Keratinocyte (primary cell): ENCODE results near the gene PPP1R16B. TPM values are rescaled to one million over a fixed set of nuclear protein-coding genes. Genes with fewer than 3 reads are reported as not detected.

Experiments
- DNase-seq: peaks from one replicate; pipeline ENCODE4 v3.0.0-alpha.2; 2011; ENCODE audit warnings: low read depth, missing footprints, low spot score
- FAIRE-seq: peaks from 2 replicates; lab custom pipeline; 2011; peaks lifted over from hg19 to GRCh38; lab: Jason Lieb, UNC
- H2AFZ ChIP-seq: 2 replicates; pipeline ENCODE4 v1.6.0; 2012; ENCODE audit warnings: low read length, control low read depth, inconsistent platforms; ENCODE audit not compliant: control insufficient read depth
- H3K27ac ChIP-seq: 2 replicates; pipeline ENCODE4 v1.5.1; 2011; ENCODE audit warnings: low read length; ENCODE audit not compliant: control insufficient read depth, insufficient read depth
- H3K27me3 ChIP-seq: 3 replicates; pipeline ENCODE4 v1.6.0; 2011; ENCODE audit warnings: low read length; ENCODE audit not compliant: control insufficient read depth, insufficient read depth; ENCODE audit errors: extremely low read depth
- H3K36me3 ChIP-seq, 2 experiments: 2 replicates in 1 of 2; 3 replicates in 1 of 2; pipeline ENCODE4 v1.5.1; 2011; ENCODE audit warnings: low read length in 2 of 2, mild to moderate bottlenecking in 1 of 2; ENCODE audit not compliant: control insufficient read depth in 2 of 2, insufficient read depth in 2 of 2; ENCODE audit errors: extremely low read depth in 1 of 2
- H3K4me1 ChIP-seq: 3 replicates; pipeline ENCODE4 v1.5.1; 2011; ENCODE audit warnings: low read length; ENCODE audit not compliant: control insufficient read depth, insufficient read depth; ENCODE audit errors: extremely low read depth
- H3K4me2 ChIP-seq: 3 replicates; pipeline ENCODE4 v1.6.0; 2011; ENCODE audit warnings: low read depth, low read length; ENCODE audit not compliant: control insufficient read depth, insufficient read depth; ENCODE audit errors: extremely low read depth
- H3K4me3 ChIP-seq, 3 experiments: fragments of 200-600 bp in 1 of 3; sonication (generic) in 1 of 3; 2 replicates in 2 of 3; 3 replicates in 1 of 3; pipeline ENCODE4 v1.5.1; 2011 to 2016; ENCODE audit warnings: low read length in 3 of 3, mild to moderate bottlenecking in 3 of 3, control low read depth in 2 of 3, inconsistent platforms in 1 of 3, low read depth in 1 of 3, mixed read lengths in 1 of 3, mixed run types in 1 of 3, moderate library complexity in 1 of 3; ENCODE audit not compliant: control insufficient read depth in 2 of 3, insufficient read depth in 2 of 3; ENCODE audit errors: extremely low read depth in 1 of 3
- H3K79me2 ChIP-seq: 2 replicates; pipeline ENCODE4 v1.6.0; 2012; ENCODE audit warnings: low read length; ENCODE audit not compliant: control insufficient read depth, insufficient read depth
- H3K9ac ChIP-seq: 3 replicates; pipeline ENCODE4 v1.6.0; 2011; ENCODE audit warnings: low read length; ENCODE audit not compliant: control insufficient read depth, insufficient read depth; ENCODE audit errors: extremely low read depth
- H3K9me1 ChIP-seq: 3 replicates; pipeline ENCODE4 v1.6.0; 2011; ENCODE audit warnings: low read length; ENCODE audit not compliant: control insufficient read depth, insufficient read depth; ENCODE audit errors: extremely low read depth
- H3K9me3 ChIP-seq: 2 replicates; pipeline ENCODE4 v1.5.1; 2012; ENCODE audit warnings: low read depth, low read length; ENCODE audit not compliant: control insufficient read depth
- H4K20me1 ChIP-seq: 3 replicates; pipeline ENCODE4 v1.6.0; 2011; ENCODE audit warnings: low read length; ENCODE audit not compliant: control insufficient read depth, insufficient read depth; ENCODE audit errors: extremely low read depth
- EZH2 ChIP-seq: IDR thresholded peaks from one replicate; pipeline ENCODE4 v1.6.1; 2012; ENCODE audit warnings: inconsistent platforms, mild to moderate bottlenecking, low read length, moderate library complexity
- dilution Hi-C: fragments of 300-500 bp; cut with MboI; formaldehyde crosslinking; loops from one replicate; pipeline ENCODE4 v1.7.0; 2020; ENCODE audit warnings: low sequenced_read_pairs; ENCODE audit not compliant: extremely low pct_ligation_motif_present
- polyA plus RNA-seq, 5 experiments: library from polyadenylated mRNA; depleted of rRNA in 3 of 5; stranded (reverse) in 3 of 5; stranded (forward) in 1 of 5; unstranded in 1 of 5; fragments of >200 nt; gene quantifications; 1 replicate in 1 of 5; 2 replicates in 3 of 5; 3 replicates in 1 of 5; pipeline versions ENCODE4 v1.2.1 to v1.2.3, GENCODE V29; 2011 to 2012; ENCODE audit warnings: missing spikeins in 2 of 5, low read depth in 1 of 5, low replicate concordance in 1 of 5
- TF ChIP-seq, protein P1 (sequence below), 3 experiments: IDR thresholded peaks in 1 of 3; conservative IDR thresholded peaks in 1 of 3; optimal IDR thresholded peaks in 1 of 3; 2 replicates in 2 of 3; 3 replicates in 1 of 3; pipeline versions ENCODE3 to v1.5.1; 2011; ENCODE audit warnings: low read length in 3 of 3, mild to moderate bottlenecking in 3 of 3, moderate library complexity in 2 of 3, control low read depth in 1 of 3, inconsistent platforms in 1 of 3; ENCODE audit not compliant: insufficient read depth in 2 of 3; ENCODE audit errors: extremely low read depth in 1 of 3

Gene PPP1R16B
- polyA plus RNA-seq, 1 donor (not counting 4 experiments of a cell fraction or from before 2014, with no cell fraction given): not detected

- DNase-seq (no peak), FAIRE-seq (no peak)
- Histone ChIP-seq H3K9me1 (no peaks in the 10 kb centered on the region), H3K4me2 (no peak overlapping the region), H3K36me3 (no peaks in the 10 kb centered on the region), H3K9me3 (no peaks in the 10 kb centered on the region), H3K9ac (no peak overlapping the region), H4K20me1 (no peaks in the 10 kb centered on the region), H3K27me3 (no peaks in the 10 kb centered on the region), H3K79me2 (no peaks in the 10 kb centered on the region), H3K27ac (no peak overlapping the region), H2AFZ (no peak overlapping the region), H3K4me3 (no peak overlapping the region), H3K4me1 (no peaks in the 10 kb centered on the region)
- no peak for TF ChIP-seq EZH2
- TF ChIP-seq, protein P1, sequence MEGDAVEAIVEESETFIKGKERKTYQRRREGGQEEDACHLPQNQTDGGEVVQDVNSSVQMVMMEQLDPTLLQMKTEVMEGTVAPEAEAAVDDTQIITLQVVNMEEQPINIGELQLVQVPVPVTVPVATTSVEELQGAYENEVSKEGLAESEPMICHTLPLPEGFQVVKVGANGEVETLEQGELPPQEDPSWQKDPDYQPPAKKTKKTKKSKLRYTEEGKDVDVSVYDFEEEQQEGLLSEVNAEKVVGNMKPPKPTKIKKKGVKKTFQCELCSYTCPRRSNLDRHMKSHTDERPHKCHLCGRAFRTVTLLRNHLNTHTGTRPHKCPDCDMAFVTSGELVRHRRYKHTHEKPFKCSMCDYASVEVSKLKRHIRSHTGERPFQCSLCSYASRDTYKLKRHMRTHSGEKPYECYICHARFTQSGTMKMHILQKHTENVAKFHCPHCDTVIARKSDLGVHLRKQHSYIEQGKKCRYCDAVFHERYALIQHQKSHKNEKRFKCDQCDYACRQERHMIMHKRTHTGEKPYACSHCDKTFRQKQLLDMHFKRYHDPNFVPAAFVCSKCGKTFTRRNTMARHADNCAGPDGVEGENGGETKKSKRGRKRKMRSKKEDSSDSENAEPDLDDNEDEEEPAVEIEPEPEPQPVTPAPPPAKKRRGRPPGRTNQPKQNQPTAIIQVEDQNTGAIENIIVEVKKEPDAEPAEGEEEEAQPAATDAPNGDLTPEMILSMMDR (optimal IDR thresholded peaks at IDR 0.05 in 1 of 3, IDR thresholded peaks at IDR 0.05 in 1 of 3, conservative IDR thresholded peaks at IDR 0.05 in 1 of 3; ENCODE audit: extremely low read depth in 1 of 3, insufficient read depth in 2 of 3, low read length in 3 of 3): no peak
- dilution Hi-C loops: no loop called here
Observed at GRCh38 chr20:38864662-38865061, 59.2 kb downstream of the PPP1R16B start.

DNA sequence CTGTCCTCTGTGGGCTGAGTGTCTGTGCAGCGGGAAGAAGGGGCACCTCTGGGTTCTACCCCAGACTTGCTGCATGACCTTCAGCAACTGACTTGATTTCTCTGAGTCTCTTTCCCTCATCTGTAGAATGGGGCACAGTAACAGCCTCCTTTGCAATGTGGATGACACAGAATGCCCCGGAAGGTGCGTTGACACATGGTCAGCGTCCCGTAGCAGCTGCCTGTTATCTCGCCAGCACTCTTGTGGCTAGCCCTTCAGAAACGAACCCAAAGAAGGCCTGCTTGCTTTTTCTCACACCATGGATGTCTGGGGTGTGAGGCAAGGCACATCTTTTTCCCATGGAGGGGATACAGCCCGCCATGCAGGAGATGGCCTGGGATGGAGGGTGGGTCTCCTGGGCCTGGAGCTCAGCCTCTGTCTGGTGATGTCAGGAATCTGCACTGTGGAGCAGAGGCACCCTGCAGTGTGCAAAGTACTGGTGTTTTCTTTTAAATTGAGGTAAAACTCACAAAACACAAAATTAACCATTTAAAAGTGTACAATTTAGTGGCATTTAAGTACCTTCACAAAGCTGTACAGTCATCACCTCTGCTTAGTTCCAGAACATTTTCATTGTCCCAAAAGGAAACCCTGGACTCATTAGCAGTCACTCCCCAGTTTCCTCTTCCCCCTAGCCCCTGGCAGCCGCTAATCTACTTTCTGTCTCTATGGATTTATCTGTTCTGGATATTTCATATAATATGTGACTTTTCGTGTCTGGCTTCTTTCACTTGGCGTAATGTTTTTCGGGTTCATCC lies 61.0 kb downstream of the PPP1R16B start:
- Histone ChIP-seq H3K4me3 (no peak overlapping the region), H4K20me1 (no peaks in the 10 kb centered on the region), H2AFZ (no peak overlapping the region), H3K9ac (no peak overlapping the region), H3K9me1 (no peaks in the 10 kb centered on the region), H3K79me2 (no peaks in the 10 kb centered on the region), H3K9me3 (no peaks in the 10 kb centered on the region), H3K27me3 (no peaks in the 10 kb centered on the region), H3K4me2 (no peak overlapping the region), H3K27ac (no peak overlapping the region), H3K4me1 (no peaks in the 10 kb centered on the region), H3K36me3 (no peaks in the 10 kb centered on the region)
- TF ChIP-seq EZH2: no peak
- TF ChIP-seq, protein P1 (optimal IDR thresholded peaks at IDR 0.05 in 1 of 3, IDR thresholded peaks at IDR 0.05 in 1 of 3, conservative IDR thresholded peaks at IDR 0.05 in 1 of 3; ENCODE audit: extremely low read depth in 1 of 3, insufficient read depth in 2 of 3, low read length in 3 of 3): no peak
- FAIRE-seq (no peak), DNase-seq (no peak)
- dilution Hi-C loops: no loop called here
